Measurements from ENCODE around the gene SERPINB7.

SERPINB7 gene

DNA sequence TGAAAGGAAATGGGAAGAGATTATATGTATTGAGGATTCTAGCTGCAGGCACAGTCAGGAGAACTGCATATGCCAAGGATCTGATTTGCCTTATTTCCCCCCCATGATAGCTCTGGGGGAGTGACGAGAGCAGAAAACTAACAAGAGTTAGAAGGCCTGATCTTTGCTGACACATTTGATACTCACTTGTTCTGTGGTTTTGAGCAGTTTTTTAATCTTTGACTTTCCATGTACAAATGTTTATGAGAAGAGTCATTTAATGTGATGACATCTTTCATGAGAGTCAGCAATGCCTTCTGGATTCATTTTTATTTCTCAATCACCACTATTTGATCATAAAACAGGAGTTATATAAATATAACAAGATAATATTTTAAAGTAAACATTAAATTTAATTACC is 12.7 kb upstream of the SERPINB7 start:
- POLR2A ChIA-PET: no interaction called here
- TF ChIP-seq, protein P1, sequence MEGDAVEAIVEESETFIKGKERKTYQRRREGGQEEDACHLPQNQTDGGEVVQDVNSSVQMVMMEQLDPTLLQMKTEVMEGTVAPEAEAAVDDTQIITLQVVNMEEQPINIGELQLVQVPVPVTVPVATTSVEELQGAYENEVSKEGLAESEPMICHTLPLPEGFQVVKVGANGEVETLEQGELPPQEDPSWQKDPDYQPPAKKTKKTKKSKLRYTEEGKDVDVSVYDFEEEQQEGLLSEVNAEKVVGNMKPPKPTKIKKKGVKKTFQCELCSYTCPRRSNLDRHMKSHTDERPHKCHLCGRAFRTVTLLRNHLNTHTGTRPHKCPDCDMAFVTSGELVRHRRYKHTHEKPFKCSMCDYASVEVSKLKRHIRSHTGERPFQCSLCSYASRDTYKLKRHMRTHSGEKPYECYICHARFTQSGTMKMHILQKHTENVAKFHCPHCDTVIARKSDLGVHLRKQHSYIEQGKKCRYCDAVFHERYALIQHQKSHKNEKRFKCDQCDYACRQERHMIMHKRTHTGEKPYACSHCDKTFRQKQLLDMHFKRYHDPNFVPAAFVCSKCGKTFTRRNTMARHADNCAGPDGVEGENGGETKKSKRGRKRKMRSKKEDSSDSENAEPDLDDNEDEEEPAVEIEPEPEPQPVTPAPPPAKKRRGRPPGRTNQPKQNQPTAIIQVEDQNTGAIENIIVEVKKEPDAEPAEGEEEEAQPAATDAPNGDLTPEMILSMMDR (IDR thresholded peaks at IDR 0.05; ENCODE audit: insufficient read depth, low read length, missing control alignments): no peak
- H3K4me3 ChIP-seq (ENCODE audit: low read depth, low read length): no peak overlapping the region
- CTCF ChIA-PET: interaction anchor here (1.5 kb wide), 1 partner anchor 21 kb away, joined by 5 read pairs; no protein-coding TSS in a partner anchor
- peak; percentile 73 for DNase-seq (ENCODE audit: low read depth, low spot score)

DNA sequence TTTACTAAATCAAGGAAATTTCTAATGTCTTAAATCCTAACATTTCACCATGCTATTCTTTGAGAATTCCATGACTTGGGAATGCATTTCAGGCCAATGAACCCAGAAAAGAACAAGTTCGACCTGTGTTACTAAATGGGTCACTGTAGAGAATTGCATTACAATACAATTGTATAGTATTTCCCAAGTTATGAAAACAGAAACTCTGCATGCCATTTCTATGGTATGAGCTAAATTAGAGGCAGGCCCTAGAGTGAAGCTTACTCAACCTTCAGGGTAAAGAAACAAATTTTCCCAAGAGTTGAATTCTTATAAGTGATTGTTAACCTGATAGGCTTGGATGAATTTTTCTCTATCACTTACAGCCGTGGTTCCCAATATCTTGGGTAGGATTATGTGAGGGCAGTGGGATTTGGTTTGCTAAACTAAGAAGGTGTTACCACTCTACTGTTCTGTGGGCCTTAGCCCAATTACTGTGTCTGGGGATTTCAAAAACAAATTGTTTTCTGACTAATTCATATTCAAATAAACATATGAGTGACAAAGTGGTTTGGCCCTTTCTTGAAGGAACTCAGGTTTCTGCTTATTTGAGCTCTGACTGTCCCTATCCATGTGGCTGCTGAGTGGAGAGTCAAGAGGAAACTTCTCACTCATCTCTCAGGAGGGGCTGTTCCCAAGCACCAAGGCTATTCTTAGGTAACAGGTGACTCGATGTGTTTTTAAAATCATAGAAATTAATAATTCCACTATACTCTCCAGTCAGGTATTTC is 11.2 kb upstream of the SERPINB7 start:
- TF ChIP-seq, protein P1 (IDR thresholded peaks at IDR 0.05; ENCODE audit: insufficient read depth, low read length, missing control alignments): no peak
- H3K4me3 ChIP-seq (ENCODE audit: low read depth, low read length): no peak overlapping the region
- DNase-seq (ENCODE audit: low read depth, low spot score): peak; percentile 67
- ChIA-PET POLR2A (interaction anchor here (0.7 kb wide), 1 partner anchor 59 kb away, joined by 4 read pairs; no protein-coding TSS in a partner anchor), CTCF (interaction anchor here (0.9 to 1.5 kb wide), 4 partner anchors 22 to 246 kb away, joined by 3 to 5 read pairs (median 4); no protein-coding TSS in a partner anchor)

DNA sequence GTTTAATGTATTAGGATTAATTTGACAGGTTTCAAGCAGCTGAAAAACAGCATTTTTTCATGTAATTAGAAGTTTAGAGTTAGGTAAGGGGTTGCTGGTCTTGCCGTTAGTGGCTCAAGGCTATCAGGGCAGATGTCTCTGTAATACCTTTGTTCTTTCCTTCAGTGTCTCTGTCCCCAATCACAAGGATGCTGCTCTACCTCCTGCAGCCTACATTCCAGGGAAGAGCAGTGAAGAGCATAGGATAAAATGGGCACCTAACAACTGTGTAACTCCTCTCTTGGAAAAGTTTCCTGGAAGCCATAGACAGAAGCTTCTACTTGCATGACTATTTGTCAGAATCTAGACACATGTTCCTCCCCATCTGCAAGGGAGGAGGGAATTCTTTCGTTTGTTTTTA is 9.4 kb upstream of the SERPINB7 start:
- CTCF ChIA-PET: interaction anchor here (1.2 kb wide), 1 partner anchor 24 kb away, joined by 3 read pairs; no protein-coding TSS in a partner anchor

DNA sequence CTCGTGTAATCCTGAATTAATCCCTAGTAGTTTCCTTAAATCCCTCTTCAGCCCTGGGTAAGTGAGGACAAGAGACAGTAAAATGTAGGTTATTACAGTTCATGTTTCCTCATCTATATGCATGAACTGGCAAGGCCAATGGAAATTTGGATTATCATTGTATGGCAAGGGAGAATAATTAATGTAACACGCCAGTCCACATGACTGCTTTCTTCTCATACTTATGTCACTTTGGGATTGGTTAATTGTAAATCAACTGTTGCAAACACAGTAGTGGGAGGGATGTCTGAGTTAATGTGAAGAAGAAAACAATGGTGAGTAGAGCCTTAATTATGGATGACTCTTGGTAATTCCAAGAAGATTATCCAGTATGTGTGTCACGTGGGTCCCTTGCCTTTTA is 1.7 kb upstream of the SERPINB7 start:
- no peak overlapping the region for H3K4me3 ChIP-seq (ENCODE audit: low read depth, low read length)
- DNase-seq (ENCODE audit: low read depth, low spot score): no peak
- CTCF ChIA-PET: no interaction called here
- TF ChIP-seq, protein P1 (IDR thresholded peaks at IDR 0.05; ENCODE audit: insufficient read depth, low read length, missing control alignments): no peak
- POLR2A ChIA-PET: no interaction called here

More for the DNA sequence above, 9.4 kb upstream of the SERPINB7 start:
- POLR2A ChIA-PET: no interaction called here
- DNase-seq (ENCODE audit: low read depth, low spot score): no peak
- TF ChIP-seq, protein P1 (IDR thresholded peaks at IDR 0.05; ENCODE audit: insufficient read depth, low read length, missing control alignments): no peak
- H3K4me3 ChIP-seq (ENCODE audit: low read depth, low read length): no peak overlapping the region

DNA sequence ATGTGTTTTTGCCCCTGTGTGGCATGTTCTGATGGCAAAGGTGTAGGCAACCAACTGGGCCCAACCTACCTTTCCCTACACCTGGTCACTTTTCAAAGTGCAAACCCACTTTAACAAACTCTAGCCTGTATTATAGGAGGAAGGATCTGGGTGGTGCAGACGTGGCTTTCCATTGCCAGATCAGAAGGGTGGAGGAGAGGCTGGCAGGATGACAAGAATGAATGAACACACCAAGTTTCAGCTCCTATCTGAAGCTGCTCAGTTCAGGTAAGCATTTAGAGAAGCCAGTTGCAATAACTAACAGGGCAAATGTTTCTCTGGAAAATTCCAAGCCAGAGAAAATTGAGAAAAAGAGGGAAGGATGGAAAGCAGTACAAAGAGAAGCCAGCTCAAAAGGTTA is 707 bp upstream of the SERPINB7 start:
- TF ChIP-seq, protein P1 (IDR thresholded peaks at IDR 0.05; ENCODE audit: insufficient read depth, low read length, missing control alignments): no peak
- no peak for DNase-seq (ENCODE audit: low read depth, low spot score)
- CTCF ChIA-PET: interaction anchor here (2.5 kb wide), 1 partner anchor 196 kb away, joined by 12 read pairs; no protein-coding TSS in a partner anchor

DNA sequence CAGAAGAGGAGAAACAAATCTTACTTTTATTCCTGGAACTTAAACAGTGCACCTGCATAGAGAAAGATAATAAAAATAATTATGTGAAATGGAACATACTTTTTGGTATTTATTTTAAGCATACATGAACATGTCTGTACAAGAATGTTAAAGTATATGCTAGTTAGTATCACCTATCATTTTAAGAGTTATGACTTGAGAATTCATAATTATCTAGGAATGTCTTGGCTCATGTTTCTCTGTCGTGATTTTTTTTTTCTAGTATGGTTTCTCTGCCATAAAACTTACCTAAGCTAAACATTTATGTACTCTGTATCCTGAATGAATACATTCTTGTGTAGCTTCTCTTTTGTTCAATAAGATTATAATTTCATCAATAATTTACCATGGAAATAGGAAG is 4.2 kb downstream of the SERPINB7 start:
- POLR2A ChIA-PET: no interaction called here
- TF ChIP-seq, protein P1 (IDR thresholded peaks at IDR 0.05; ENCODE audit: insufficient read depth, low read length, missing control alignments): no peak
- CTCF ChIA-PET: interaction anchor here (1.1 to 1.7 kb wide), 4 partner anchors 38 to 273 kb away, joined by 3 to 6 read pairs (median 4); no protein-coding TSS in a partner anchor

More for the DNA sequence above, 707 bp upstream of the SERPINB7 start:
- no peak overlapping the region for H3K4me3 ChIP-seq (ENCODE audit: low read depth, low read length)
- POLR2A ChIA-PET: no interaction called here

More for the DNA sequence above, 4.2 kb downstream of the SERPINB7 start:
- no peak for DNase-seq (ENCODE audit: low read depth, low spot score)
- no peak overlapping the region for H3K4me3 ChIP-seq (ENCODE audit: low read depth, low read length)
